Thyroid gland (tissue), 4 donors: Measurements from ENCODE around the gene HLA-DRB1.

ENCODE experiments used
- CTCF ChIP-seq, 6 experiments: fragments of 200-600 bp in 3 of 6; fragments of 450-650 bp in 3 of 6; sonication (generic) in 3 of 6; IDR thresholded peaks; one replicate each; pipeline ENCODE4 v1.5.1; 2016 to 2019; ENCODE audit warnings: antibody characterized with exemption in 6 of 6, mild to moderate bottlenecking in 2 of 6, inconsistent platforms in 1 of 6, moderate library complexity in 1 of 6
- POLR2A ChIP-seq, 2 donors: fragments of 450-650 bp; IDR thresholded peaks; one replicate each; pipeline ENCODE4 v1.6.1; 2017; ENCODE audit warnings: antibody characterized with exemption in 2 of 2, mild to moderate bottlenecking in 2 of 2, moderate library complexity in 1 of 2

GRCh38 chr6:32565511-32565910, 24.1 kb downstream of the HLA-DRB1 start:
- no peak for TF ChIP-seq CTCF (IDR thresholded peaks at IDR 0.05)
- TF ChIP-seq POLR2A (IDR thresholded peaks at IDR 0.05) = no peak
